HL-60 (cell line): Measurements from ENCODE around the gene HMGN2.
A peak's percentile ranks its signal among the peaks of the same experiment; 100 is the strongest.

Source experiments
- DNase-seq, 2 experiments: peaks; one replicate each; pipeline ENCODE4 v3.0.0-alpha.2; 2010 to 2020; ENCODE audit warnings: low read depth in 1 of 2, low spot score in 1 of 2
- H3K27ac ChIP-seq: fragments of 250-450 bp; sonication (Bioruptor Pico); replicated peaks from 2 replicates; pipeline ENCODE4 v1.5.1; 2020; ENCODE audit warnings: mild to moderate bottlenecking, moderate library complexity
- H3K27me3 ChIP-seq: fragments of 250-450 bp; sonication (Bioruptor Pico); 2 replicates; pipeline ENCODE4 v1.5.1; 2021; ENCODE audit warnings: mild to moderate bottlenecking, moderate library complexity; ENCODE audit not compliant: insufficient read depth, poor library complexity, severe bottlenecking
- H3K4me3 ChIP-seq: replicated peaks from 2 replicates; pipeline ENCODE4 v1.5.1; 2011; ENCODE audit warnings: mild to moderate bottlenecking, control low read depth, low read length; ENCODE audit not compliant: insufficient read depth
- GABPA ChIP-seq: IDR thresholded peaks from 2 replicates; pipeline ENCODE4 v1.6.1; 2012; ENCODE audit warnings: low read depth
- POLR2AphosphoS5 ChIP-seq: IDR thresholded peaks from 2 replicates; pipeline ENCODE4 v1.6.1; 2012; ENCODE audit warnings: low read depth
- SPI1 ChIP-seq: IDR thresholded peaks from 2 replicates; pipeline ENCODE4 v1.6.1; 2012; ENCODE audit warnings: low read depth, mild to moderate bottlenecking, borderline replicate concordance
- TF ChIP-seq, protein P1 (sequence below): IDR thresholded peaks from one replicate; pipeline ENCODE4 v1.5.1; 2011; ENCODE audit warnings: low read length, control low read depth, inconsistent platforms; ENCODE audit not compliant: insufficient read depth
- TF ChIP-seq, protein P2 (sequence below): IDR thresholded peaks from 2 replicates; pipeline ENCODE4 v1.6.1; 2012; ENCODE audit warnings: low read depth; ENCODE audit not compliant: insufficient replicate concordance

Gene HMGN2

DNA sequence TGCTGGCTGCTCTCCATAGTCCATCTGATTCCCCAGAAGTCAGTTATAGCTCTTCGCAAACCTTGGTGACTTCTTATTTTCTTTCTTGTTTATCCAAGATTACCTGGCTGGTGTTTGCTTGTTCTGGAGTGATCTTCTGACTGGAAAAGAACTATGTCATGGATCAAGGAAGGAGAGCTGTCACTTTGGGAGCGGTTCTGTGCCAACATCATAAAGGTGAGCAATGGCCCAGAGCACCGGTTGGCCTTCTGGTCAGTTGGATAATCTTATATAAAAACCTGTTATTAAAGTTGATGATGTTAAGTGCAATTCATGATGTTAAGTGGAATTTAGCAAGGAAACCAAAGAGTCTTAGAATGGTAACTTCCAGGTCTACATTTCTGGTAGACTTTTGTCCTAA lies 39.4 kb upstream of the HMGN2 start:
- TF ChIP-seq SPI1 (no peak), GABPA (no peak), POLR2AphosphoS5 (no peak)
- TF ChIP-seq, protein P1, sequence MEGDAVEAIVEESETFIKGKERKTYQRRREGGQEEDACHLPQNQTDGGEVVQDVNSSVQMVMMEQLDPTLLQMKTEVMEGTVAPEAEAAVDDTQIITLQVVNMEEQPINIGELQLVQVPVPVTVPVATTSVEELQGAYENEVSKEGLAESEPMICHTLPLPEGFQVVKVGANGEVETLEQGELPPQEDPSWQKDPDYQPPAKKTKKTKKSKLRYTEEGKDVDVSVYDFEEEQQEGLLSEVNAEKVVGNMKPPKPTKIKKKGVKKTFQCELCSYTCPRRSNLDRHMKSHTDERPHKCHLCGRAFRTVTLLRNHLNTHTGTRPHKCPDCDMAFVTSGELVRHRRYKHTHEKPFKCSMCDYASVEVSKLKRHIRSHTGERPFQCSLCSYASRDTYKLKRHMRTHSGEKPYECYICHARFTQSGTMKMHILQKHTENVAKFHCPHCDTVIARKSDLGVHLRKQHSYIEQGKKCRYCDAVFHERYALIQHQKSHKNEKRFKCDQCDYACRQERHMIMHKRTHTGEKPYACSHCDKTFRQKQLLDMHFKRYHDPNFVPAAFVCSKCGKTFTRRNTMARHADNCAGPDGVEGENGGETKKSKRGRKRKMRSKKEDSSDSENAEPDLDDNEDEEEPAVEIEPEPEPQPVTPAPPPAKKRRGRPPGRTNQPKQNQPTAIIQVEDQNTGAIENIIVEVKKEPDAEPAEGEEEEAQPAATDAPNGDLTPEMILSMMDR: no peak

DNA sequence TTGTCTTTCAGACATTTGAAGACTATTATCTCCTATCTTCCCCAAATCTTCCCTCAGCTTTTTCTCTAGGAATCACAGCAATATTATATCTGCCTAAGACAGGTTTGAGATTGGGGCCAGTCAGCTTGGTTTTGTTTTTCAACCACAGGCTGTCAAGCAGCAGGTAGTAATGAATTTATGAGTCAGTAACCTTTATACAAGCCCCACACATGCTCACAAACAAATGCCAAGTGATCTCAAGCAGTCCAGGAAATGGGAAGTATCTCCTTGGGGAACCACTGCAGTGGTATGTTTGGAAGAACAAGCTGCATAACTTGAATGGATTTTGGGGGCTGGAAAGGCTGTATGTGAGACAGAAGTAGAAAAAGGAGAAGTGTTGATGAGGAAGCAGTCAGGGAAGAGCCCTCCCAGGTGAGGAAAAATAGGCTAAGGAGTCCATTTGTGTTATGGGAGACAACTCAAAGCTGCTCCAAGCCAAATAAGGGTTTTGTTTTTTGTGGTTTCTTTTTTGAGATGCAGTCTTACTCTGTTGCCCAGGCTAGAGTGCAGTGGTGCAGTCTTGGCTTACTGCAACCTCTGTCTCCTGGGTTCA lies 38.0 kb upstream of the HMGN2 start:
- TF ChIP-seq, protein P1: no peak
- TF ChIP-seq POLR2AphosphoS5 (no peak), SPI1 (peak; percentile 67), GABPA (no peak)
- TF ChIP-seq, protein P2, sequence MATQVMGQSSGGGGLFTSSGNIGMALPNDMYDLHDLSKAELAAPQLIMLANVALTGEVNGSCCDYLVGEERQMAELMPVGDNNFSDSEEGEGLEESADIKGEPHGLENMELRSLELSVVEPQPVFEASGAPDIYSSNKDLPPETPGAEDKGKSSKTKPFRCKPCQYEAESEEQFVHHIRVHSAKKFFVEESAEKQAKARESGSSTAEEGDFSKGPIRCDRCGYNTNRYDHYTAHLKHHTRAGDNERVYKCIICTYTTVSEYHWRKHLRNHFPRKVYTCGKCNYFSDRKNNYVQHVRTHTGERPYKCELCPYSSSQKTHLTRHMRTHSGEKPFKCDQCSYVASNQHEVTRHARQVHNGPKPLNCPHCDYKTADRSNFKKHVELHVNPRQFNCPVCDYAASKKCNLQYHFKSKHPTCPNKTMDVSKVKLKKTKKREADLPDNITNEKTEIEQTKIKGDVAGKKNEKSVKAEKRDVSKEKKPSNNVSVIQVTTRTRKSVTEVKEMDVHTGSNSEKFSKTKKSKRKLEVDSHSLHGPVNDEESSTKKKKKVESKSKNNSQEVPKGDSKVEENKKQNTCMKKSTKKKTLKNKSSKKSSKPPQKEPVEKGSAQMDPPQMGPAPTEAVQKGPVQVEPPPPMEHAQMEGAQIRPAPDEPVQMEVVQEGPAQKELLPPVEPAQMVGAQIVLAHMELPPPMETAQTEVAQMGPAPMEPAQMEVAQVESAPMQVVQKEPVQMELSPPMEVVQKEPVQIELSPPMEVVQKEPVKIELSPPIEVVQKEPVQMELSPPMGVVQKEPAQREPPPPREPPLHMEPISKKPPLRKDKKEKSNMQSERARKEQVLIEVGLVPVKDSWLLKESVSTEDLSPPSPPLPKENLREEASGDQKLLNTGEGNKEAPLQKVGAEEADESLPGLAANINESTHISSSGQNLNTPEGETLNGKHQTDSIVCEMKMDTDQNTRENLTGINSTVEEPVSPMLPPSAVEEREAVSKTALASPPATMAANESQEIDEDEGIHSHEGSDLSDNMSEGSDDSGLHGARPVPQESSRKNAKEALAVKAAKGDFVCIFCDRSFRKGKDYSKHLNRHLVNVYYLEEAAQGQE: no peak
- no peak for DNase-seq
- no peak overlapping the region for H3K27ac ChIP-seq
- no peaks in the 10 kb centered on the region for H3K27me3 ChIP-seq
- H3K4me3 ChIP-seq: no peak overlapping the region

More for the DNA sequence above, 39.4 kb upstream of the HMGN2 start:
- peak overlapping the region; percentile 66 for H3K27ac ChIP-seq
- no peaks in the 10 kb centered on the region for H3K27me3 ChIP-seq
- H3K4me3 ChIP-seq: peak overlapping the region; percentile 74
- no peak for DNase-seq

DNA sequence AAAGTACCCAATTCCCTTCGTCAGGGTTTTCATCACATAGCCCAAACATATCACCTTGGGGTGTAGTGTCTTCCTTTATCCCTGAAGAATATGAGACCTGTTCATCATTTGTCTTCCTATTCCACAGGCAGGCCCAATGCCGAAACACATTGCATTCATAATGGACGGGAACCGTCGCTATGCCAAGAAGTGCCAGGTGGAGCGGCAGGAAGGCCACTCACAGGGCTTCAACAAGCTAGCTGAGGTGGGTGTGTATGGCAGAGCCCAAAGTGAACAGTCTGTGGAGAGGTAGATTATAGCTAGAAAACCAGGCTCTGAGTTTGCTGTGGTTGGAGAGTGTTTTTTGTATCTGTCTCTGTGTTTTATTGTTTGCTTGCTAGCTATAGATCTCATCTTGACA lies 34.2 kb upstream of the HMGN2 start:
- TF ChIP-seq, protein P2: no peak
- no peak for TF ChIP-seq GABPA
- TF ChIP-seq POLR2AphosphoS5: no peak
- TF ChIP-seq, protein P1: no peak
- TF ChIP-seq SPI1: no peak
- H3K27ac ChIP-seq: no peak overlapping the region
- no peak for DNase-seq

DNA sequence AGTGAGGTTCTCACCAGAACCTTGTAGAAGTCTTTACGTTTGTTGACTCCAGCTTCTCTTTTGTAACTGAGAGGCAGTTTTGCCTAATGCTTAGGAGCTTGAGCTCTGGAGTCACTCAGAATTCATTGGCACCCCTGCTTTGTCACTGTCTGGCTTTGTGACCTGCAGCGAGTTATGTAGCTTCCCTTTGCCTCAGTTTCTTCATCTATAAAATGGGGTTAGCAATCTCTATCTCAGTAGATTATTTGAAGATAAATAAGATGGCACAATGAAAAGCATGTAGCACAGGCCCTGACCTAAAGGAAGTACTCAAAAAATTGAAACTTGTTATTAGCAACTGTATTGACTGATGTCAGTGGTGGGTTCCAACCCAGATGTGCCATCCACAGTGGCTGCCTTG lies 32.0 kb upstream of the HMGN2 start:
- TF ChIP-seq GABPA (no peak), SPI1 (no peak), POLR2AphosphoS5 (no peak)
- TF ChIP-seq, protein P2: no peak
- TF ChIP-seq, protein P1: no peak
- no peak overlapping the region for H3K27ac ChIP-seq

More for the DNA sequence above, 34.2 kb upstream of the HMGN2 start:
- no peaks in the 10 kb centered on the region for H3K27me3 ChIP-seq
- no peak overlapping the region for H3K4me3 ChIP-seq

More for the DNA sequence above, 32.0 kb upstream of the HMGN2 start:
- DNase-seq: no peak
- H3K4me3 ChIP-seq: no peak overlapping the region
- no peaks in the 10 kb centered on the region for H3K27me3 ChIP-seq
